ENCODE measurements around the gene PCBP2.
"Not testable (repeated sequence)": the region's sequence is repeated elsewhere in the genome, so short reads cannot be mapped to it uniquely, and the experiment has no call there.

The PCBP2 gene

GRCh38 chr12:53474077-53474476 is 22.2 kb downstream of the PCBP2 start:
- no peak for DNase-seq

DNA sequence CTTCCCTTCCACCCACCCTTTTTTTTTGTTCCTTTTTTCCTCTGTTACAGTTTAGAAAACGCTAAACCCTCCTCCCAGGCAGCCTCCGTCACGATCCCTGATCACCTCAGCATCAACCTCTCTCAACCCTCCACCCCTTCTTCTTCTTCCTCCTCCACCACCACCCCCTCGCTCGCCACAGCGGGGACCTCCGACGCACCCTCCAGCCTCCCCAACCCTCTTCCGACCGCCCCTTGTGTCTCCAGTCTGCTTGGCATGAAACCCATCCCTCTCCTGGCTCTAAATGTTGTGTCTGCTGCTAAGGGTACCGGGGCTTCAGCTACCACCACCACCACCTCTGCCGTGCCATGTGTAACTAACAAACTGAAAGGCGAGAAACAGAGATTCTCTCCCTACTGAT is 22.9 kb downstream of the PCBP2 start:
- DNase-seq = no peak

- no peak for DNase-seq
Observed at GRCh38 chr12:53476769-53477209, 24.9 kb downstream of the PCBP2 start.

GRCh38 chr12:53478865-53479264 is 27.0 kb downstream of the PCBP2 start:
- no peak for DNase-seq

- no peak for DNase-seq
Observed at GRCh38 chr12:53479331-53479730, 27.4 kb downstream of the PCBP2 start.

- DNase-seq = no peak
Observed at GRCh38 chr12:53480491-53481442, 28.9 kb downstream of the PCBP2 start.

- DNase-seq = not testable (repeated sequence)
Observed at GRCh38 chr12:53481458-53481857, 29.6 kb downstream of the PCBP2 start.

DNA sequence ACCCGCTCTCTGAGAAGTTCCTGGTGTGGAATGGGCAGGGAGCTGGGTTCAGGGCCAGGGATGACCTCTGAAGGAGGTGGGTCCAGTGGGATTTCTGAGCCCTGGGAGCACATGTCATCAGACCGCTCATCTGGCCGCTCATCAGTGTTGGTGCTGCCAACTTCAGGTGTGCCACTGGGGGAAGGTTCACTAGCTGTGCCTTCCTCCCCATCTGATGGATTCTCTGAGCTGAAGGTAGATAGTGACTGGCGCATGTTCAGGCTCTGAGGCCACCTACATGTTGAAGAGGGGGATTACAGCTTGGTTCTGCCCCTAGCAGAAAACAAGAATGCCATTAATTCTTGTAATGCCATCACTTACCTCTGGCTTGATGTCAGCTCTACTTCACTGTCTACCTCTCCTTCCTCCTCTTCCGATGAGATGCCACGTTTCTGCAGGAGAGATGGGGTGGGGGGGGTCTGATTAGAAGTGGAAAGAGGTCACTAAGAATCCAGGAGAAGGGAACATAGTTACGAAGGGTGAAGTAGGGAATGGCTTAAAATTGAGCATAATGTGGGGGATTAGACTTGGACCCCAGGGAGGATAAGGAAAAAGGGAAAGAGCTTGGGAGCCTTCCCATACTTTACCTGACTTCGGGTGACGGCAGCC is 30.2 kb downstream of the PCBP2 start:
- DNase-seq = no peak

DNA sequence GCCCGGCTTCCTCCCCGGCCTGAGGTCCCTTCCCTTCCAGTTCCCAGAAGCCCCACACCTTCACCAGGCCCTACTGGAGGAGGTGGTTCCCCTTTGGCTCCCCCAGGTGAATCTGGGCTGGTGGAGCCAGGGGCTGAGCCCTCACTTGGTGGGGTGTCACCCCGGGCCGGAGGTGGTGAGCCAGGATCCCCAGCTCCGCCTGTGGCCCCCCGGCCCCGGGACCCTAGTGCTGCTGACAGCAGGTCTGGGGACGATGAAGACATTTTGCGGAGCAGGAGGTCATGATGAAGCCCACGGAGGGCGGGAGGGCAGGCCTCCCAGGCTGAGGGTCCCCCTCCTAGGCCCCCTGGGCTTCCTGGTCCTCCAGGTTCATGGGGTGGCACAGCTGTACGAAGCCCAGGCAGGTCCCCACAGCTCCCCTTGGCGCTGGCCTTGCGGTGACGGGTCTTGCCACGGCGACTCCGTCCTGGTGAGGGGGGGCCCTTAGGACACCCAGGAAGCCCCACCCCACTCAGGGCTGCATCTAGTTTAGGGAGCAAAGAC is 30.8 kb downstream of the PCBP2 start:
- no peak for DNase-seq

DNA sequence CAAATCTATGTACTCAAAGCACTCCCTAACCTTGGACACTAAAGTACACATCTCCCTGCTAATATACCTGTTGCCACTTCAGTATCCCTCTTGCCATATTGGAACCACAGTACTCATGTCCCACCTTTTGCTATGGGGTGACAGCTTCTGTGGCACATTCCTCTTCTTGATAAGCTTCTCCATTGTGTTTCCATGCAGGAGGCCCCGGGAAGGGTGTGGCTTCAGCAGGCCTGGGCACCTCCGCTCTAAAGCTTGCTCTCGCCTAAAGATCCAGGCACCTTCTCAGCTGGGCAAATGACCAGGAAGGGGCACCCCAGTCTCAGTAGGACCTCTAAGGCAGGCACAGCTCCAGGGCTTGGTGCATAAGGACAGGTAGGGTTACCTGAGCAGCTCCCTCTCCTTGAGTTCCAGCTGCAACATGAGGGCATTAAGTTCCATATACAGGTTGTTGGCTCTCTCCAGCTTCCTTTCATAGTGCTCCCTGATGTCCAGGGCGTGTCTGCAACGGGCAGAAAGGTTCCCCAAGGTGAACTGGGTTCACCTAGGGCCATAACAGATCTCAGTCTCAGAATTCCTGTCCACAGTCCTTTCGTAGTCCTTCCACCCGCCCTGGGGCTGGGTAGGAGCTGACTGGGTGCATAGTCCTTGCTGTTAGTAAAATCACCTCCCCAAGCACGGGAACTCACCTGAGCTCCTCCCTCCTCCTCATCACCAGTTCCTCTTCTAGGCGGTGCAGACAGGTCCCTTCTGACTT is 31.5 kb downstream of the PCBP2 start:
- no peak for DNase-seq

GRCh38 chr12:53483979-53484377 is 32.1 kb downstream of the PCBP2 start:
- no peak for DNase-seq

GRCh38 chr12:53484686-53485575 is 33.0 kb downstream of the PCBP2 start:
- DNase-seq = no peak

DNA sequence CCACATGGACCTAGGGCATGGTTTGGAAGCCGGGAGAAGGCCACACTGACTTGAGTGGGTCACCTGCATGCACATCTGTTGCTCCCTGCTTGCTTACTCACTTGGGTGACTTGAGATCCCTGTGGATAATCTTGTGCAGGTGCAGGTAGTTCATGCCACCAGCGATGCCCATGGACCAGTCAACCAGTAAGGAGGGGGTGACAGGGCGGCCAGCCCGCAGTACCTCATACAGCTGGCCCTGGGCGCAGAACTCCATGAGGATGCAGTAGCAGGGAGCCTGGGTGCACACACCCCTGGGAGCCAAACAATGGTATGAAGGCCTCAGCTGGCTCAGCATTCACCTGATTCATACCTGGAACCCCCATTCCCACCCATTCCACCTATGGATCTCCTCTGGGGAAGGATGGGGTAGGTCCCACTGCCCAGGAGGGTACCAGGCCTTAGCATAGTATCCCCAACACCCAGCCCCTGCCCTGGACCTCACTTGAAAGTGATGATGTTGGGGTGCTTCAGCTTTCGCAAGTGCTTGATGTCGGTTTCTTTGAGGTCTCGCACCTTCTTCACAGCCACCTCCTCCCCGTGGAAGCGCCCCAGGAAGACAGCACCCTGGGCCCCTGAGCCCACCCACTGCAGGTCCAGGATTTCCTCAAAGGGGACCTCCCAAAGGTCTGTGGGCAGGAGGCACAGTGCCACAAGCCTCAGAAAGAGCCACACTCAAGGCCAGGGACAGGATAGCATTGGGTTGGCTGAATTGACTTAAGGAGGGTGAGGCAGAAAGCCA is 34.2 kb downstream of the PCBP2 start:
- DNase-seq = no peak

GRCh38 chr12:53486736-53487487 is 35.0 kb downstream of the PCBP2 start:
- DNase-seq = no peak

GRCh38 chr12:53489242-53489864 is 37.5 kb downstream of the PCBP2 start:
- no peak for DNase-seq

DNA sequence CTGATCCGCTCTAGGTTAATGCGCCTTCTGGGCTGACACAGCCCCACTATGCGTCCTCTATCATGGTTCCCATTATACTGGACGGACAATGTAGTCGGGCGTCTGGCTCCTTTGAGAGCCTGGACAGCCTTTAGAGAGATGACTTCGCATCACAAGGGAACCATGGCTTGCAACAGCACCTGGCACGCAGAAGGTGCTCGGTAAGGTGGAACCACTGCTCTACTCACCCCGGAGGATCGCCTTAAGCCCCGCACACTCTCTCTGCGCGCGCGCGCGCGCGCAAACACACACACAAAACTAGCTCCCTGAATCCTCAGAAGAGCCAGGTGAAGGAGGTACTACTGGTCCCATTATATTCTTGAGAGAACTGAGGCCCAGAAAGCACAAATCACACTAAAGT is 40.3 kb downstream of the PCBP2 start:
- no peak for DNase-seq

GRCh38 chr12:53492830-53493609 is 41.1 kb downstream of the PCBP2 start:
- DNase-seq = peak; percentile 41

DNA sequence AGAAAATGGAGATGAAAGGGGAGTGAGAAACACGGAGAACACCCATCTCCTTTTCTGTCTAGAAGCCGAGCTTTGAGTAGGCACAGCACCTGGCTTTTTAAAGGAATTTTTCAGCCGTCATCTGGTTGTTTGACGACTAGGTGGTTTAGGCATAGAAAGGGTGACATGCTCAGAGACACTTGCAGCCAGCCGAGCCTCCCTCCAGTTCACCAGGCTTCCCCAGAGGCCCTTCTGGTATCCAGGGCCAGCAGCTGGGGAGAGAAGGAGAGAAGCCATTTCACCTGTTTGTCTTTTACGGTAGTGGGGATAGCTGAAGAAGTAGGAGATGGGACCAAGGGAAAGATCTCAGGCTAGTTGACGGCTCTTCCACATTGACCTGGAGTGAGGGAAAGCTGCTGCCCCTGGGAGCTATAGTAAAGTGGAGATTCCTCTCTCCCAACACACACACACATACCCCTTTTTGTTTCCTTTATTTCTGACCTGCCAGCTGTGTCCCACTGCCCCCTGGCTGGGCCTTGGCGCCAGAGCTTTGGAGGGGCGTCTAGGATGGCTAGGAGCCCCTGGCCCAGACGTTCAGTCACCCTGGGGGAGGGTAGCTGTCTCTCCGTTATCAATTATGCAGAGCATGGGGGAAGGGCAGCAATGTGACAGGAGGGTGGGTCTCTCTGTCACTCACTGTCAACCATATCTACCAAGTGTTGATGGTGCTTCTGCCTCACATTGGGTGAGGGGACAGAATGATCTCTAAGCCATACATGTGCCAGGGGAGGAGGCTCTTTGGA is 41.9 kb downstream of the PCBP2 start:
- no peak for DNase-seq
